ENCODE data around the gene PARP12.

Gene PARP12

GRCh38 chr7:140033779-140034363 lies 28.9 kb downstream of the PARP12 start:
- no peak for FAIRE-seq

GRCh38 chr7:140033036-140033435 lies 29.7 kb downstream of the PARP12 start:
- no peak for FAIRE-seq

- FAIRE-seq: no peak
These were observed 31.4 kb downstream of the PARP12 start for GRCh38 chr7:140031364-140031763.

GRCh38 chr7:140029072-140029471 lies 33.7 kb downstream of the PARP12 start:
- FAIRE-seq: no peak

- no peak for FAIRE-seq
These were observed 34.4 kb downstream of the PARP12 start for GRCh38 chr7:140028311-140028710.

DNA sequence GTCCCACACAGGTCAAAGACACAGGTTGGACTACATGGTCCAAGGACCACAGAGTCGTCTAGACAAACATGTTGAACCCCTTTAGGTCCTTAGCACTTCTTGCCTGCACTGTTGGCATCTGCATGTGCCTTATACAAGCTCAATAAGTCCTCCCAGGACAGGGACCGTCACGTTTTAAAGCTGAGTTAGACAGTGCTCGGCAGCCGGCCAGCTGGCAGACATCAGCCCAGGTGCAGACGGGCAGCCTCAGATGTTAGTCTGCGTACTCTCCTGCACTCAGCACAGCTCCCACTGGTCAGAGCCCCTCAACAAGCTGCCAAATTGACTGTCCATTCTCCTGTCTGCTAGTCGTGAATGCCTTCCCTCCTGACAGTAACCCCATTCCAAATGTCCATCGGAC lies 34.9 kb downstream of the PARP12 start:
- FAIRE-seq: no peak

DNA sequence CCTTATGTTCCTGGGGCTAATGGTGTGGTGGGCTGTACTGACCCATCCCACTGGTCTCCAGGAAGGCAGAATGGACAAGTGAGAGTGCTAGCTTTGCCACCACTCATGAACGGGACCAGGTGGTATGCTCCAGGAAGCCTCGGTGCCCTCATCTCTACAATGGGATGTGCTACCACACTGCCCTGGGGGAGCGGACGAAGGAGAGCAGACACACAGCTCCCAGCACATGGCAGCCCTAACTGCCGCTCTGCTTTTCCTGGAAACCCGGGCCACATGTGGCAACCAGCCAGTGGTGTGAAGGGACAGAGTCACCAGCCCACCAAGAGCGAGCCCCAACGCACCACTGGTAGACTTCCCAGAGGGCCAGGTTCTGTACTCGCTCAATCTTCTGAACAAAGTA lies 35.8 kb downstream of the PARP12 start:
- no peak for FAIRE-seq

DNA sequence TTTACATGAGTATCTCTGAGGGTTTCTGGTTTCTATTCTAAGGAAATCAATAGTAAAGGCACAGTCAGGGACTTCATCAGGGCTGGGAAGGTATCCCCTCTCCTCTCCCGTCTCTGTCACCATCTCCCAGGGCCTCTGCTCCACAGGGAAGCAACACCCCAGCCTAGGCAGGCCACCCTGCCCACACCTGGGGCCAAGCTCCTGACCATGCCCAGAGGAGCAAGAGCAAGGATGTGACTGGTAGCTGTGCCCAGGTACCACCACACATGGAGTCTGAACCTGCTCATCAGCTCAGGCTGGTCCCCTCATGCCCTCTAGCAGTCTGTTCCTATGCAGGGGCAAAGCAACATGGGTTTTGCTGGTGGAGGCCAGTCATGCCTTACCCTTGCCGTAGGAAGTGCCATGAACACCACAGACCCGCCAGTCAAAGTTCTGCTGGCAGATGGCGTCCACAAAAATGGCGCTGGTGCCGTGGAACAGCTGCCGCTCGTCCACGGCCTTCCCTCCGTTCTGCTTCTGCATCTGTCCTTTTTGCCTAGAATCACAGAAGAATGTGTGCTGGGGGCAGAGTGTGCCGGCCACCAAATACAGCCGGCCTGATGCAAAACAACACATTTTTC lies 36.8 kb downstream of the PARP12 start:
- no peak for FAIRE-seq

DNA sequence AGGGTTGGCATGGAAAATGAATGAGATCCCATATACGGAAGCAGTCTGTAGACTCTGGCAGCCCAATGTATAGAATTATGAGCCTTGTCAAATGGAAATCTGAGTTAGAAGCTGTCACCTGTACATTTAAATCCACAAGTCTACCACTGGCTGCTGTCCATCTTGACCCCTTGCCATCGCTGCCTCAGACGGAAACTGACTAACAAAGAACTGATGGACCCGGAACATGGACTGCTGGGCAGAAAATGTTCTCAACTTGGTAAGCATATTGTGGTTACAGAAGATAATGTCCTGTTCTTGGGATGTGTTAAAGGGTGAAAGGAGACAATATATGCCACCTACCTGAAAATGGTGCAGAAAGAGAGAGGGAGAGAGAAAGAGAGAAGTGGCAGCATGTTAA lies 37.5 kb downstream of the PARP12 start:
- FAIRE-seq: no peak

- no peak for FAIRE-seq
These were observed 38.2 kb downstream of the PARP12 start for GRCh38 chr7:140024585-140024984.

- no peak for FAIRE-seq
These were observed 39.0 kb downstream of the PARP12 start for GRCh38 chr7:140023728-140024127.

DNA sequence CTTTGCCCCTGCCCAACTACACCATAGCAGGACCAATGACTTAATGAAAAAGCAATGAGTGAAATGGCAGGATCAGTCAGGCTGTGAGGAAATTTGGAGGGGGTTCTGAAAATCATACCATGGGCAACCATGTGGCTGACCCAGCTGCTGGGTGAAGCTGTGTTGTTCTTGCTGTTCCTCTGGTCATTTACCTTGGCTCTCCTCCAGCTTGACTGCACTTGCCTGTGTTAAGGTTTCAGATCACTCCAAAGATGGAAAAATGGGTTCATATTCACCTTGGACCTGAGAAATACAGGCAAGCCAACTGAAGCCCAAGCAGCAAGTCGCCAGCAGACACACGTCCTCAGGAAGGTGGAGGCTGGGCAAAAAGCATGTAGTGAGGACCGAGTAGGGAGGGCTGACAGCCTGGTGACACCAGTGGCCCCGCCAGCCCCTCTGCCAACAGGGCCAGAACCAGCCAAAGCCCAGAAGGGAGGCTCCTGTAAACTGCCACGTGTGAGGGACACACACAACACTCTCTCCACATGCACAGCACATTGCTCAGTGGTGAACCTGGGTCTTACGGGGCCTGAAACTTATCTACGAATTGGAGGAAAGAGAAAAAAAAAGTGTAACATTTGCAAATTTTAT lies 40.1 kb downstream of the PARP12 start:
- no peak for FAIRE-seq

DNA sequence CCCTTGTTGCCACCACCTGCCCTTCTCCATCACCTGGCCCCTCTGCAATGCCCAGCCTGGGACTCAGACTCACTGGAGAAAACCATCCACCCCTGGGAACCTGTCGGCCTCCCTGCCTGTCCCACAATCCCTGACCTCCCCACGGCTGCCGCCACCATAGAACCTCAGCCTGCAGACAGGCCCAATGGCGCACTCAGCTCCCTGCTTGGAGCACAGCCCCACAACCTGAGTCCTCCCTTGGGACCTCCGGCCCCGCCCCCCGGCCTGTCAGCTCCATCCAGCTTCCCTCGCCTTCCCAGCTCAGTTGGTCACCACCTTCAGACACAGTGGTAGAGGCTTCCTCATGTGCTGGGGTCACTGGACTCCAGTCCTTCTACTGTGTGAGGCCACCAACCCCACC lies 41.1 kb downstream of the PARP12 start:
- no peak for FAIRE-seq

GRCh38 chr7:140019606-140020005 lies 43.1 kb downstream of the PARP12 start:
- FAIRE-seq: no peak

GRCh38 chr7:140019172-140019571 lies 43.6 kb downstream of the PARP12 start:
- no peak for FAIRE-seq

- FAIRE-seq: no peak
These were observed 44.4 kb downstream of the PARP12 start for GRCh38 chr7:140018125-140019043.

- no peak for FAIRE-seq
These were observed 45.2 kb downstream of the PARP12 start for GRCh38 chr7:140017543-140017942.

DNA sequence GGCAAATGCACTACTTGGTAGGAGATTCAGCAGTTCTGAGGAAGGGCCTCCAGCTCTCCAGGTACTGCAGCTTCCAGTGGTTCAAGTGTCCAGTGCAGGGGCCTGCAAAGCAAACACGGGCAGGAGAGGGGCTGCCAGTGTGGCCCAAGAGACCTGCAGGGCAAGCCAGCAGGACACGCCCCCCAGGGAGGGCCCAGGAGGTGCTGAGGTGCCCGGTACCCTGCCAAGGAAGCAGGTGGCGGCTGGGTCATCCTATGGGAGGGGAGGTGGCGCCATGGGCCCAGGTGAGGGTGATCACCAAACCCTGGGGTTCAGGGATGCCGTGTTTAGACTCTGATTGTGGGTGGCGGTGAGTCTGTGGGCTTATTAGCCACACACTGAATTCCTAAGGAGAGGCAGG lies 45.7 kb downstream of the PARP12 start:
- no peak for FAIRE-seq

- no peak for FAIRE-seq
These were observed 46.2 kb downstream of the PARP12 start for GRCh38 chr7:140016540-140016939.

DNA sequence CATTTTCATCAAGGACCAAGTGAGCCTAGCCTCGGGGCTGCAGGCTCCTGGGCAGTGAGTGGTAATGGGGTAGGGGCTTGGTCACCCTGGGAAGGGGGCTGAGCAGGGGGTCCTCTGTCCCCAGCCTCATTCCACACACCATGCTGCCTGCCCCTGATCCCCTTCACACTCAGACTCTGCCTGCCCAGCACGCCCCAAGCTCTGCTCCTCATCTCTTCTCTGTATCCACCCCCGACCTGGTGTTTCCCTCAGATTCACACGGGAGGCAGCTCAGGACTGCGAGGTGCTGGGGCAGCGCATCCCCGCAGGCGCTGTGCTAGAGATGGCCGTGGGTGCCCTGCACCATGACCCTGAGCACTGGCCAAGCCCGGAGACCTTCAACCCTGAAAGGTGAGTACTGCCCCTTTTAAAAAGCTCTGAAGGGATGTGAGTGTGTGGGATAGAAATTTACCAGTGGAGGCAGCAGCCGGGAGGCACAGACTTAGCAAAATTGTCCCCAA lies 47.2 kb downstream of the PARP12 start:
- no peak for FAIRE-seq

- FAIRE-seq: no peak
These were observed 48.6 kb downstream of the PARP12 start for GRCh38 chr7:140014123-140014522.

DNA sequence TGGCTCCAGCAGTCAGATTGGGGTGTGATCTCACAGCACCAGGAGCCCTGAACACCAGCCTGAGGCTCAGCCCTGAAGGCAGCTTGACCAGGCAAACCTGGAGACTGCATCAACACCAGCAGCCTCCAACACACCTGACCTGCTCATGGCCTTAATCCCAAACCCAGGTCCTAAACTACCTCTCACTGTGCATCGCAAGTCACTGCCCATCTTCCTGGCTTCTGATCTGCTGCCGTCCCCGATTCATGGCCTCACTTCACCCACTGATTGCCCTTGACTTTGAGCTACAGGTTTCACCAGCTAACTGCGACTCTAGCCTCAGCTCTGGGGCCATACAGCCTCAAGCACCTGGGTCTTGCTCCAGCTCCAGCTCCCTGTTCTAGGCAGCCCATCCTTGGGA lies 49.1 kb downstream of the PARP12 start:
- FAIRE-seq: no peak

DNA sequence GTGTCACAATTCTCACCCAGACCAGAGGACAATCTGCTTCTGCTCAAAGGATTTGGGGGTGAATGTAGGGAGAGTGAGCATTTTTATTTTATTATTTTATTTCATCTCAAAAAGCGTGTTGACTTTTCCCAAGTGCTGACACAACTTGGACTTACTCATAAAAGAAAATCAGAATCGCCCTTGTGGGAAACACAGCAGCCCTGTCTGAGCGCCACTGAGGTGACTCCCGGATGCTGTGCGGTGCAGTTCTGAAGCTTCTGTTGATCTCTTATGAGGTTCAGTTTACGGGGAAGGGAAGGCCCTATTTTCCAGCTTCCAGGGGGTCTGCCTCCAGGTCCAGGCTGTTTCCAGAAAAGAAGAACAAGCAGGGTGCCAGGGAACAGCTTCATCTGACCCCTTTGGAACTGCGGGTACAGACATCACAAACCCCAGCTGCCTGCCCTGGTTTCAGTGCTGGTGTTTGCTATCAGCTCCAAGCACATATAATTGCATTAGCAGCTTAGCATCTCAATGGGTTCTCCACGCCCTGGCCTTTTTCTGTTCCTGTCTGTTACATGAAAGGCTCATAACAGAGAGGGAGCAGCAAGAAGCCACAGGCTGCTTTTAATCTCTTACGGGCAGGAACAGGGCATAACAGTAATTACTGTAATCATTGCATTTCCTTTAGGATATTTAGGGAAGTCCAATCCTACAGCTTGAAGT lies 52.4 kb downstream of the PARP12 start:
- no peak for FAIRE-seq

Measured in A204.1 (cell line).